ENCODE measurements around the gene ARL8B.
A peak's percentile ranks its signal among the peaks of the same experiment; 100 is the strongest.

The ARL8B gene

DNA sequence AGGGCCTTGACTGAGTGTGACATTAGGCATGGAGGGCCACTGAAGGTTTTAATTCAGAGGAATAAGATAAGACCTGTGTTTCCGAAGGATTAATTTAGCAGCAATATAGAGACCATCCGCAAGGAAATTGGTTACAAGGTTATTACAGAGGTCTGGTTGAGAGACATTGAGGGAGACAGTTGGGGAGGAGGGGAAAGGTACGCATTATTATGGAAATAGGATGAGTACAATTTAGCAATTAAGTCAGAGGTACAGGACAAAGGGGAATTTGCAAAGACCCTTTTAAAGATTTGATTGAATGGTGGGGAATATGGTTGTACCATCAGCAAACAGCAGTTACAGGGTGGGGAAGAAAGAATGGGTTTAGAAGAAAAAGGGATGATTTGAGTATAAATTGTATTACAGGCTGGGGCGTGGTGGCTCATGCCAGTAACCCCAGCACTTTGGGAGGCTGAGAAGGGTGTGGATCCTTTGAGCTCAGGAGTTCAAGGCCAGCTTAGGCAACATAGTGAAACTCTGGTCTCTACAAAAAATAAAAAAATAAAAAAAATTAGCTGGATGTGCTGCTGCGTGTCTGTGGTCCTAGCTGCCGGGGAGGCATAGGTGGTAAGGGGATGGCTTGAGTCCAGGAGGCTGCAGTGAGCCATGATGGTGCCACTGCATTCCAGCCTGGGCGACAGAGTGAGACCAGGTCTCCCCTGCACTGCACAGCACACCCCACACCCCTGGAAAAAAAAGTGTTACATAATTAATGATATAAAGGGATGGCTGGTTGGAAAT lies 11.3 kb downstream of the ARL8B start:
- no peak for TF ChIP-seq CTCF (IDR thresholded peaks at IDR 0.05; ENCODE audit: low read depth, low read length)
- Histone ChIP-seq H3K27me3 (no peaks in the 10 kb centered on the region), H3K4me3 (ENCODE audit: low read depth, low read length) (no peak overlapping the region), H3K9me3 (no peaks in the 10 kb centered on the region), H3K36me3 (no peaks in the 10 kb centered on the region), H3K4me1 (no peaks in the 10 kb centered on the region)
- DNase-seq, result peak; percentile 11

DNA sequence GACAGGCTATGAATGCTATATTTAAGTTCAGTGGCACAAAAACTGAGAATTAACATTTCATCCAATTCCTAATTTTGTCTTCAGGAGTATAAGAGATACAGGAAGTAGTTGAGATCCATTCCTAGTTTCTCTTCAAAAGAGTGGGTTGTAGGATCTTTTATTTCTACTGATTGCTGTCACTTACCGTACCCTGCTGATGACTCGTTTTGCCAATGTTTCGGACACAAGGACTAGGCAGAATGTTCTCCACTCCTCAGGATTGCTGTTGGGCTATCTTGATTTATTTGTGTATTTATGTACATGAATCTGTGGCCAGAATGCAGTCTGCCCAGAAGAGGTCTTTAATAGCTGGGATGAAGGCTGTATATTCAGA lies 11.9 kb downstream of the ARL8B start:
- Histone ChIP-seq H3K9me3 (no peaks in the 10 kb centered on the region), H3K4me1 (no peaks in the 10 kb centered on the region), H3K4me3 (ENCODE audit: low read depth, low read length) (no peak overlapping the region), H3K27me3 (no peaks in the 10 kb centered on the region), H3K36me3 (no peaks in the 10 kb centered on the region)
- DNase-seq, result no peak
- no peak for TF ChIP-seq CTCF (IDR thresholded peaks at IDR 0.05; ENCODE audit: low read depth, low read length)

DNA sequence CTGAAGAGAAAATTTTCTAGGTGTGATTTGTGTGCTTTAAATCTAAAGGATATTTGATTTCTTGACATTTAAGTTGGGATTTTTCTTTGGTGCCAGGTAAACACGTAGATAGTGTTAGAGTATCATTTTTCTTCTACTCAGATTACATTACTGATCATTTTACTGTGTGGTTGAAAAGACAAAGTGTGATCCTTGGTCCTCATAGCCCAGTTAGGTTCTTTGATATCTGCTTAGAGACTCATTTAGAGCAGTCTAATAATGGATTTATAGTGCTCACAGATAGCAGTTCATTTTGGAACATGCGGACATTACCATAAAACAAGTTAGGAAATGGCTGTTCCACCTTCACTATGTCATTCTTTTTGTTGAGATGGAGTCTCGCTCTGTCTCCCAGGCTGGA lies 12.4 kb downstream of the ARL8B start:
- TF ChIP-seq CTCF (IDR thresholded peaks at IDR 0.05; ENCODE audit: low read depth, low read length), result no peak
- Histone ChIP-seq H3K36me3 (no peaks in the 10 kb centered on the region), H3K27me3 (no peaks in the 10 kb centered on the region), H3K9me3 (no peaks in the 10 kb centered on the region), H3K4me3 (ENCODE audit: low read depth, low read length) (no peak overlapping the region), H3K4me1 (no peaks in the 10 kb centered on the region)
- no peak for DNase-seq

DNA sequence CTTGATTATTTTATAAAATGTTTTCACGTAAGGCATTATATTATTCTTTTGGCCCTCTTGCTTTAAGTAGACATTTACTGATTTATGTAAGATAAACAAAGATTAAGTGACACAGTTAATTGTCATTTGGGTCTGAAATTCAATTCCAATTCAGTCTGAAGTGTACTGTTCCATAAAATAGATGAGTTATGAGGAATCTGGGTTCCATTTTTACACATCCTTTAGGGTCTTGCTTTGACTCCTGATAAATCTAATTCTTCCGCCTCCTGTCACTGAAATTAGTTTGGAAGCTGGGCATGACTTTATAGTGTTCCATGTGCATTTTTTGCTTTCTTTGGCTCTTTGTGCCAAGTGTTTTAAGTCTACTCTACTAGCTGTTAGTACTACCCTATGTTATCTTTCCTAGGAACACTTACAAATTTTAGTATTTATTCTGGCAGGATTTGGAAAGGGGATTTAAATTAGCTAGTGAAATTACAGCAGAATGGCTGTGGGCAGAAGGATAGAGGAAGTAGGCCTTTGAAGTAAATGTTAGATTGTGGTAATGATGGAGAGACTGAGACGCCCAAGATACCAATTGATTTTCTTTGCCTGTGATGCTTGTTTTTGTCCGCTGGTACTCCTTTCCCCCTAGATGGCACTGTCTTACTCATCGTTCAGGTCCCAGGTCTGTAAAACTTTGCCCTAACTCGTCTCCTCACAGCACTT lies 14.3 kb downstream of the ARL8B start:
- H3K9me3 ChIP-seq, result no peaks in the 10 kb centered on the region
- no peak overlapping the region for H3K4me3 ChIP-seq (ENCODE audit: low read depth, low read length)
- no peaks in the 10 kb centered on the region for H3K4me1 ChIP-seq
- peak; percentile 62 for TF ChIP-seq CTCF (IDR thresholded peaks at IDR 0.05; ENCODE audit: low read depth, low read length)
- H3K27me3 ChIP-seq, result no peaks in the 10 kb centered on the region
- no peaks in the 10 kb centered on the region for H3K36me3 ChIP-seq
- no peak for DNase-seq

DNA sequence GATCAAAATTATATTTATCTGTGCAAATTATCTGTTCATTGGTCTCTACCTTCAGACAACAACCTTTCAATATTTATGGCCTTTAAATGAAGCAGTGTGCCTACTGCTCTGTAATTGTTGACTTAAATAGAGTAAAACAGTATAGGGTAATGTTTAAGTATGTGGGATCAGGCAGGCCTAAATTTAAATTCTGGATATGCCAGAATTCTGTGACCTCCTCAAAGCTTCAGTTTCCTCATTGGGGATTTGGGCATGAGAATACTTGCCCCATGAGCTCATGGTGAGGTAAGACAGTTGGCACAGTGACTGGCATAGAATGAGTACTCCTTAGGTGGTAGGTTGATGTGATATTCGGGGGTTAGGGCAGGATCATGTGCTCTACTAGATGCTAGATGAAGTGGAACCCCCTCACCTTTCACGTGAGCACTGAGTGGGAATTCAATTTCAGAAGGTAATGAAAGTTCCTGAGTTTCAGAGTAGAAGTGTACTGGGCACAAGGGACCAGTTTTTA lies 14.9 kb downstream of the ARL8B start:
- DNase-seq, result no peak
- Histone ChIP-seq H3K9me3 (no peaks in the 10 kb centered on the region), H3K27me3 (no peaks in the 10 kb centered on the region), H3K4me1 (no peaks in the 10 kb centered on the region), H3K36me3 (no peaks in the 10 kb centered on the region), H3K4me3 (ENCODE audit: low read depth, low read length) (no peak overlapping the region)
- no peak for TF ChIP-seq CTCF (IDR thresholded peaks at IDR 0.05; ENCODE audit: low read depth, low read length)
